ENCODE measurements around the gene PTPRF.

PTPRF gene

DNA sequence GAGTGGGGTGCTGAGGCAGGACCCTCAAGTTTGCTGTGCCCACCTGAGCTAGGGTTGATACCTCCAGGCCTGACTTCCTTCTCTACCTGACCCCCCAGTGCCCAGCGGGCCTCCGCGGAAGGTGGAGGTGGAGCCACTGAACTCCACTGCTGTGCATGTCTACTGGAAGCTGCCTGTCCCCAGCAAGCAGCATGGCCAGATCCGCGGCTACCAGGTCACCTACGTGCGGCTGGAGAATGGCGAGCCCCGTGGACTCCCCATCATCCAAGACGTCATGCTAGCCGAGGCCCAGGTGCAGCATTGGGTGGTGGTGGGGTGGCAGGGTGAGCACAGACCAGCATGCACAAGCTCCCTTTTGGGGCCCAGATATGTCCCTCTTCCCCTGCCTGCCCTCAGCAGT, 67.9 kb downstream of the PTPRF start:
- TF ChIP-seq, protein P1, sequence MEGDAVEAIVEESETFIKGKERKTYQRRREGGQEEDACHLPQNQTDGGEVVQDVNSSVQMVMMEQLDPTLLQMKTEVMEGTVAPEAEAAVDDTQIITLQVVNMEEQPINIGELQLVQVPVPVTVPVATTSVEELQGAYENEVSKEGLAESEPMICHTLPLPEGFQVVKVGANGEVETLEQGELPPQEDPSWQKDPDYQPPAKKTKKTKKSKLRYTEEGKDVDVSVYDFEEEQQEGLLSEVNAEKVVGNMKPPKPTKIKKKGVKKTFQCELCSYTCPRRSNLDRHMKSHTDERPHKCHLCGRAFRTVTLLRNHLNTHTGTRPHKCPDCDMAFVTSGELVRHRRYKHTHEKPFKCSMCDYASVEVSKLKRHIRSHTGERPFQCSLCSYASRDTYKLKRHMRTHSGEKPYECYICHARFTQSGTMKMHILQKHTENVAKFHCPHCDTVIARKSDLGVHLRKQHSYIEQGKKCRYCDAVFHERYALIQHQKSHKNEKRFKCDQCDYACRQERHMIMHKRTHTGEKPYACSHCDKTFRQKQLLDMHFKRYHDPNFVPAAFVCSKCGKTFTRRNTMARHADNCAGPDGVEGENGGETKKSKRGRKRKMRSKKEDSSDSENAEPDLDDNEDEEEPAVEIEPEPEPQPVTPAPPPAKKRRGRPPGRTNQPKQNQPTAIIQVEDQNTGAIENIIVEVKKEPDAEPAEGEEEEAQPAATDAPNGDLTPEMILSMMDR (IDR thresholded peaks at IDR 0.05; ENCODE audit: low read depth, low read length): no peak
- H3K4me3 ChIP-seq (ENCODE audit: low read depth, low read length): no peak overlapping the region

- TF ChIP-seq, protein P1 (IDR thresholded peaks at IDR 0.05; ENCODE audit: low read depth, low read length): no peak
- no peak overlapping the region for H3K4me3 ChIP-seq (ENCODE audit: low read depth, low read length)
Observed at GRCh38 chr1:43600033-43601020, 69.6 kb downstream of the PTPRF start.

DNA sequence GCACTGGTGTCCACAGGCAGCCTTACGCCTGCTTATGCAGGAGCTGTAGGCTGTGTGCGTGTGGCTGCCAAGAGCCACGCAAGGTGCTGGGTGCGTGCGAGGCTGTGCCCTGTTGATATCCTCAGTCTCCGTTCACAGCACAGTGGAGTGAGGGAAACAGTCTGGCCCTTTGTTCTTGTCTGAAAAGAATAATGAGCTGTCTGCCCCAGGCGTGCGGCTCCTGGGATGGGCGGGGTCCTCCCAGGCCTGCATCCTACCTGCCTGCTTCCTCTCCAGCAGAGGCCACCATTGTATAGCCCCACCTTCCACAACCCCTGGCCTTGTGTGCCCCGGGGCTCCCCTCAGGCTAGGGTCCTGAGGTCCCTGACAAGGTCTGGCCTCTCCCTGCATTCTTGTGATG, 72.3 kb downstream of the PTPRF start:
- no peak overlapping the region for H3K4me3 ChIP-seq (ENCODE audit: low read depth, low read length)
- TF ChIP-seq, protein P1 (IDR thresholded peaks at IDR 0.05; ENCODE audit: low read depth, low read length): no peak

- TF ChIP-seq, protein P1 (IDR thresholded peaks at IDR 0.05; ENCODE audit: low read depth, low read length): no peak
- H3K4me3 ChIP-seq (ENCODE audit: low read depth, low read length): no peak overlapping the region
Observed at GRCh38 chr1:43604192-43604591, 73.5 kb downstream of the PTPRF start.

GRCh38 chr1:43605157-43605556, 74.5 kb downstream of the PTPRF start:
- TF ChIP-seq, protein P1 (IDR thresholded peaks at IDR 0.05; ENCODE audit: low read depth, low read length): no peak

GRCh38 chr1:43605766-43606165, 75.1 kb downstream of the PTPRF start:
- no peak overlapping the region for H3K4me3 ChIP-seq (ENCODE audit: low read depth, low read length)
- TF ChIP-seq, protein P1 (IDR thresholded peaks at IDR 0.05; ENCODE audit: low read depth, low read length): no peak

More at GRCh38 chr1:43605157-43605556, 74.5 kb downstream of the PTPRF start:
- H3K4me3 ChIP-seq (ENCODE audit: low read depth, low read length): no peak overlapping the region

GRCh38 chr1:43606624-43607023, 75.9 kb downstream of the PTPRF start:
- TF ChIP-seq, protein P1 (IDR thresholded peaks at IDR 0.05; ENCODE audit: low read depth, low read length): no peak
- H3K4me3 ChIP-seq (ENCODE audit: low read depth, low read length): no peak overlapping the region

Measured in WI38 (cell line).